Activated T-cell treated with anti-CD3 and anti-CD28 coated beads, Interleukin-2, amount 50 U/mL, for 48 hours (primary cell): Measurements from ENCODE around the gene GAPDHS.

Experiments
- DNase-seq, 2 experiments: peaks; one replicate each; pipeline ENCODE4 v3.0.0-alpha.2; 2020

GAPDHS gene

GRCh38 chr19:35511337-35511736, 21.9 kb upstream of the GAPDHS start:
- no peak for DNase-seq

GRCh38 chr19:35512831-35513627, 20.2 kb upstream of the GAPDHS start:
- DNase-seq = no peak

- no peak for DNase-seq
These were observed 19.5 kb upstream of the GAPDHS start, which contains the start of gene DMKN for GRCh38 chr19:35513628-35514281. Gene DMKN (minus strand): TSS chr19:35513649. CDS start chr19:35513475, 174 bp downstream.

DNA sequence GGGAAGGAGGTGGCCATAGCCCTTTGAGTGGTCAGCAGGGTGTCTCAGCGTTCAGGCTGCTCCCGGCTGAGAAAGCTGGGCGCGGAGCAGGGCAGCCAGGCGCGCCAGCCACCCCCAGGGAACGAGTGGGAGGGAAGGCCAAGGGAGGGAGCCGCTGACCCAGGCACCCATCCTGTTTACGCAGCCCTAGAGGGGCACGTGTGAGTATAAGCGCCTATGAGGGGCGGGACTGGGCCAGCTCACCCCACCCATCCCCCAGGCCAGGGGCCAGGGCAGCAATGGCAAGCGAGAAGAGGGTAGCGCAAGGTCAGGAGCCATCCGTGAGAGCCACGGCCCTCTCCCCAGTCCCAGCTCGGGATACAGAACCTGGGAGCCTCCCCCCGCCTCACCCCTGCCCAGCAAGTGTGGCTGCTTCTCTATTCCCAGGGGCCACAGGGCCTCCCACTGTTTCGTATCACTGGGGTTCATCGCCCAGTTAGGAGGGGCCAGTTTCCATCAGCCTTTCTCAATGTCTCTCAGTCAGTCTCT, 18.9 kb upstream of the GAPDHS start:
- DNase-seq = no peak

DNA sequence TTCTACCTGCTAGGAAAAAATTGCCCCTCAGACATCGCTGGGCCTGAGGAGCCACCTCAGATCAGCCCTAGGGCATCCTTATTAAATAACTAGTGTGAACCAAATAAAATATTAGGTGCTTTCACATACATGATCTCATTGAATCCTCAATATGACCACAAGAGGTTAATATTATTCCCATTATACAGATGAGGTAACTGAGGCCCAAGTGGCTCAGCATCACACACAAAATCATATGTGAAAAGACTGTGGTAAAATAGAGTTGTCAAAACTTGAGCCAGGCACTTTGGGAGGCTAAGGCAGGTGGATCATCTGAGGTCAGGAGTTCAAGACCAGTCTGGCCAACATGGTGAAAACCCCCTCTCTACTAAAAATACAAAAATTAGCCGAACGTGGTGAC, 16.9 kb upstream of the GAPDHS start:
- DNase-seq = no peak

- no peak for DNase-seq
These were observed 15.9 kb upstream of the GAPDHS start for GRCh38 chr19:35517342-35517741.

DNA sequence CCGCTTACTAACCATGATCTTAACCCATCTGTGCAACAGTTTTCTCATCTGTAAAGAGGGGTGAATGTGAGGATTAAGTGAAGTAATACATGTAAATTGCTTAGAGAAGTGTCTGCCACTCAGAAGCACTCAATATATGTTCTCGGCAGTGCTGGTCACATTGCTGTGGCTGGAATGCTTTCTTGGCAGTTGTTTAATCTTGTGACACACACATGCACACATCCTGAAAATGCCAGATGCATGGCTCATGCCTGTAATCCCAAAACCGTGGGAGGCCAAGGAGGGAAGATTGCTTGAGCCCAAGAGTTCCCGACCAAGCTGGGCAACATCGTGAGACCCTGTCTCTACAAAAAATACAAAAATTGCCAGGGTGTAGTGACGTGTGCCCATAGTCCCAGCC, 14.9 kb upstream of the GAPDHS start:
- no peak for DNase-seq

- no peak for DNase-seq
These were observed 14.0 kb upstream of the GAPDHS start for GRCh38 chr19:35519291-35519690.

- no peak for DNase-seq
These were observed 12.0 kb upstream of the GAPDHS start for GRCh38 chr19:35521124-35521743.

GRCh38 chr19:35522745-35523327, 10.4 kb upstream of the GAPDHS start:
- no peak for DNase-seq

GRCh38 chr19:35524181-35524837, 8.9 kb upstream of the GAPDHS start:
- DNase-seq = no peak

DNA sequence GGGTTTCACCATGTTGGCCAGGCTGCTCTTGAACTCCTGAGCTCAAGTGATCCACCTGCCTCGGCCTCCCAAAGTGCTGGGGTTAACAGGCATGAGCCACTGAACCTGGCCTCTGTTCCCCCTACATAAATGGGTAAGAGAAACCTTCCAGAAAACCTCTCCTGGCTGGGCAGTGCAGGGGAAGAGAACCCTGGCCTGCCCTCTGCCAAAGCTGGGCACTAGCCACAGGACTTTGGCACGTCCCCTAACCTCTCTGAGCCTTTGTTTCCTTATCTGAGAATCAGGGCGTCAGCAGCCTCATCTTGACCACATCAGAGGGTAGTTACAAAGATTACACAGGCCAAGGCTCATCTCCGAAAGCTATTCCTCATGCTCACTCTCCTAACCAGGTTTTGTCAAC, 7.4 kb upstream of the GAPDHS start:
- DNase-seq = no peak

DNA sequence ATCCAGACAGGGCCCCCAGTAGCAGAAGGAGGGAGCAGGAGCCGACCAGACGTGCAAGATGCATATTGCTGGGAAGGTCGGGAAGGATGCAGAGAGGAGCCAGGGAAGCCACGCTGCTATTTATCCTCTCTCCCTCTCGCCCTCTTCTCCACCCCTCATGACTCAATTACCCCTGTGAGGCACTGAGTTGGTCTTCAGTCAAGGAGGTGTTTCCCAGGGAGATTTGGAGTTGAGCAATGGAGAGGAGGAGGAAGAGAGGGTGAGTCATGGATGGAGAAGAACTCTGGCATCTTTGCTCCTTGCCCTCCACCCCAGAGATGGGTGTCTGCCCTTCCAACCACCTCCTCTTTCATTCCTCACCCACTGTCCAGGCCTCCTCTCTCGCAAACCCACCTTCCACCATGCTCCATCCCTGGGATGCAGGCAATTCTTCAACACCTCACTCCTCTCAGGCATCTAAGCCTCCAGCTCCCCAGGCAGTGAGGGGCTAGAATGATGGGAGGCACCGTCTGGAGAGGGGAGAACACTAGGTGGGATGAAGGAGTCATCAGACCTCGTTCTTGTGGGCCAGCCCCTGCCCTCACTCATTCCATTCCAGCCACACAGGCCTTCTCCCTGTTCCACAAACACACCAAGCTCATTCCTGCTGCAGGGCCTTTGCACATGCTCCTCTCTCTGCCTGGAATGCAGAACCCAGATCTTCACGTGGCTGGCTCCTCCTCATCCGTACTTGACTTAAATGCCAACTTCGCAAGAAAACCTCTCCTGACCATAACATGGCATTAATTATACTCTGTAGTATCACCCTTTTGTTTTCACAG, 4.8 kb upstream of the GAPDHS start, which contains the start of gene SBSN:
SBSN (minus strand) TSS at position 94 of the 821 bp plus-strand sequence; CDS start at position 64, 30 bp downstream.
- no peak for DNase-seq

DNA sequence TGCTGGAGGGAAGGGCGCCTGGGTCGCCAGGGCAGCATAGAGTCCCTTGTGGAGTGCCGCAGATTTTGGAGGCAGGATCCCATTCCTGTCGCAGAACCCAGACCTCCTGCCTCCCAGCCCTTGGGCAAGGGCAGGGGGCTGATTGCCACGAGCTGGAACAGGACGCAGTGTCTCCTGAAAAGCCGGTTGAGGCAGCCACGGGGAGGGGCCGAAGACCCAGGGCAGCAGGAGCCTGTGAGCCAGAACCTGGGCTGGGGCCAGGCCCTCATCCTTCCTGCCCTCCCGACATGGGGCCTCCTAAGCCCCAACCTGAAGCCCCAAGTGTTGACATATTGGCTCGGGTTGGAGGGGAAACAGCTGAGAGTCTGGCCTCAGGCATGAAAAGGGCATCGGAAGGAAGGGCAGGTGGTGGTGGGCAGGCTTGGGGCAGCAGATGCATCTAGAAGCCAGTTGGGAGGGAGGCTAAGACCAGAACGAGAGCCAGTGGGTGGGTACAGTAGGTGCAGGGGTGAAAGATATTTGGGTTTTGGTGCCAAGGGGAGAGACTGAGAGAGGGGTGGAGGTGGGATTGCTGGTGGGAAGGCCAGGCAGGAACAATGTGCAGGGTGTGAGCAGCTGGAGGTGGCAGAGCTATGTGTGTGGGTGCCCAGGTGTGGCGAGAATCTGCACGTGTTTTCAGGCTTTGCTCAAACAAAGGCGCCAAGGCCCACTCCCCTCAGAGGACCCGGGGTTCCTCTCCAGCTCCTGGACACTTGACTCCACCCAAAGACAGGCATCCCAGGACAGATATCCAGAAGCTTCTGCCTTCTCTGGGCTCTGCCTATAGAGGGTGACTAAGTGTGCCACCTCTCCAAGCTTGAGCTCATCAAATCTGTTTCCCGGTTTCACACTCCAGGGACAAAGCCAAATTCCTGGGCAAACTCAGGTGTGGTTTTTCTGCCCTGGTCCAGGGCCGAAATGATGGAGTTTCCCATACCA, 3.7 kb upstream of the GAPDHS start:
- DNase-seq = no peak

GRCh38 chr19:35531291-35531690, 2.0 kb upstream of the GAPDHS start:
- DNase-seq = no peak

GRCh38 chr19:35533822-35534392, 651 bp downstream of the GAPDHS start:
- DNase-seq = peak; percentile 58 to 60

DNA sequence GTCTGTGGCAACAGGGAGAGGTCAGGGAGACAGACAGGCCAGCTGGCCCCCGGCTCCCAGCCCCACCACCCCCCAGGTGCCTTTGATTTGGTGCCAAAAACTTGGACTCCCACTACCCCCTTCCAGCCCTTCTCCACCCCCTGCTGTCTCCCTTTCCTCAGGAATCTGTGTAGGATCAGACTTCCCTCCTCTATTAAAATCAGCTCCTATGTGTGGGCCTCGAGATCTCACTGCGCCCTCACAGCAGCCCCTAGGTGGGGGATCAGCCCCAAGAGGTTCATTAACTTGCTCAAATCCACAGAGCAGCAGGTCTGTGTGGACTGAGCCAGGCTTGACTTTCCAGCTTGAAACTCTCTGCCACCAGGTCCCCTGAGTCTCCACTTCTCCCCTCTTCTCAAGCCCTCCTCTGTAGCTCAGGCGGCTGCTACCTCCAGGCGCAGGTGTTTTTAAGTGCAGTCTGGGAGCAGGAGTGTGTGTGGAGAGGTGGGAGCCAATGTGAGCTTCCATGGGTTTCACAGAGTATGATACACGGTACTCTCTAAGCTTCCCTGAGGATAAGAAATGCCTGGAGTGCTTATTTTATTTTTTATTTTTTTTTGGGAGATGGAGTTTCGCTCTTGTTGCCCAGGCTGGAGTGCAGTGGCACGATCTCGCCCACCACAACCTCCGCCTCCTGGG, 1.7 kb downstream of the GAPDHS start:
- no peak for DNase-seq

DNA sequence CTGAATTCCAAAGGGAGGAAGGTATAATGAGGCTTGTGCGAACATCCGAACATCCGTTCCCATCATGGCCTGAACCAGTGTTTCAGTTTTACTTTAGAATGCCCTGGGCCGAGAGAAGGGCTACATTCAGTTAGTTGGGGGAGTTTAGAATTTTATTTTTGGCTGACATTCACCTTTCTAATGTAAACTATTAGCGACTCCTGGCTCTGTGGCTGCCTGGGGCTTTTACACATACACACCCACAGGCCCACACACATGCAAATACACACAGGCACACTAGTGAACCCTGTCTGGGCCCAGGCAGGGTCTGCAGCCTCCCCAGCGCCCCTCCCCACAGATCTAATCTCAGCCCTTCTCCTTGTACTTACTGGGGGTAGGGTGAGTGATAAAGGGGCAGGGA, 6.1 kb downstream of the GAPDHS start:
- DNase-seq = no peak

- no peak for DNase-seq
These were observed 6.6 kb downstream of the GAPDHS start for GRCh38 chr19:35539850-35540249.
